ENCODE data around the gene DNAJB9. TPM values are rescaled to one million over a fixed set of nuclear protein-coding genes. Genes with fewer than 3 reads are reported as not detected.

Gene DNAJB9
- total and polyA plus RNA-seq, 2 donors, result 13.2 to 13.9 TPM

- H3K27ac ChIP-seq (ENCODE audit: low read depth in 1 of 2, low read length in 1 of 2), result no peak overlapping the region
- peaks cover 5 to 17% of the 10 kb centered on the region in 2 donors for H3K9me3 ChIP-seq (ENCODE audit: control insufficient read depth in 2 of 2, insufficient read depth in 1 of 2, low read length in 1 of 2)
- over 99% methylated on average over 7 of the region's 7 CpGs for WGBS
- peaks cover 11 to 24% of the 10 kb centered on the region in 2 donors for H3K36me3 ChIP-seq (ENCODE audit: control insufficient read depth in 2 of 2, insufficient read depth in 2 of 2, low read length in 1 of 2)
- no peak for DNase-seq (ENCODE audit: low read depth in 6 of 9, low spot score in 9 of 9)
- no peaks in the 10 kb centered on the region for H3K4me1 ChIP-seq (ENCODE audit: control insufficient read depth in 2 of 2, insufficient read depth in 2 of 2, low read length in 2 of 2)
- no peak overlapping the region for H3K4me3 ChIP-seq (ENCODE audit: low read length in 2 of 2)
- H3K27me3 ChIP-seq (ENCODE audit: control insufficient read depth in 2 of 2, insufficient read depth in 1 of 2, low read length in 1 of 2), result no peaks in the 10 kb centered on the region
Measured at GRCh38 chr7:108578937-108579336, 9.3 kb downstream of the DNAJB9 start.

- H3K27ac ChIP-seq (ENCODE audit: low read depth in 1 of 2, low read length in 1 of 2), result no peak overlapping the region
- H3K9me3 ChIP-seq (ENCODE audit: control insufficient read depth in 2 of 2, insufficient read depth in 1 of 2, low read length in 1 of 2), result peaks cover 5 to 17% of the 10 kb centered on the region in 2 donors
- H3K4me3 ChIP-seq (ENCODE audit: low read length in 2 of 2), result no peak overlapping the region
- WGBS, result 80% methylated on average over 6 of the region's 6 CpGs
- no peaks in the 10 kb centered on the region for H3K27me3 ChIP-seq (ENCODE audit: control insufficient read depth in 2 of 2, insufficient read depth in 1 of 2, low read length in 1 of 2)
- peaks cover 11 to 17% of the 10 kb centered on the region in 2 donors for H3K36me3 ChIP-seq (ENCODE audit: control insufficient read depth in 2 of 2, insufficient read depth in 2 of 2, low read length in 1 of 2)
- no peaks in the 10 kb centered on the region for H3K4me1 ChIP-seq (ENCODE audit: control insufficient read depth in 2 of 2, insufficient read depth in 2 of 2, low read length in 2 of 2)
- no peak for DNase-seq (ENCODE audit: low read depth in 6 of 9, low spot score in 9 of 9)
Measured at GRCh38 chr7:108580298-108580697, 10.6 kb downstream of the DNAJB9 start.

GRCh38 chr7:108581655-108582491, 12.2 kb downstream of the DNAJB9 start:
- no peak overlapping the region for H3K4me3 ChIP-seq (ENCODE audit: low read length in 2 of 2)
- no peaks in the 10 kb centered on the region for H3K4me1 ChIP-seq (ENCODE audit: control insufficient read depth in 2 of 2, insufficient read depth in 2 of 2, low read length in 2 of 2)
- WGBS, result 96% methylated on average over 4 of the region's 4 CpGs
- H3K36me3 ChIP-seq (ENCODE audit: control insufficient read depth in 2 of 2, insufficient read depth in 2 of 2, low read length in 1 of 2), result peaks cover 9 to 11% of the 10 kb centered on the region in 2 donors
- no peaks in the 10 kb centered on the region for H3K27me3 ChIP-seq (ENCODE audit: control insufficient read depth in 2 of 2, insufficient read depth in 1 of 2, low read length in 1 of 2)
- H3K9me3 ChIP-seq (ENCODE audit: control insufficient read depth in 2 of 2, insufficient read depth in 1 of 2, low read length in 1 of 2), result peaks cover 5 to 17% of the 10 kb centered on the region in 2 donors
- H3K27ac ChIP-seq (ENCODE audit: low read depth in 1 of 2, low read length in 1 of 2), result no peak overlapping the region
- no peak for DNase-seq (ENCODE audit: low read depth in 6 of 9, low spot score in 9 of 9)

- H3K4me1 ChIP-seq (ENCODE audit: control insufficient read depth in 2 of 2, insufficient read depth in 2 of 2, low read length in 2 of 2), result no peaks in the 10 kb centered on the region
- WGBS, result 99% methylated on average over 1 of the region's 1 CpG
- H3K36me3 ChIP-seq (ENCODE audit: control insufficient read depth in 2 of 2, insufficient read depth in 2 of 2, low read length in 1 of 2), result peaks cover 6 to 7% of the 10 kb centered on the region in 2 donors
- peaks cover 3 to 13% of the 10 kb centered on the region in 2 donors for H3K9me3 ChIP-seq (ENCODE audit: control insufficient read depth in 2 of 2, insufficient read depth in 1 of 2, low read length in 1 of 2)
- no peak overlapping the region for H3K4me3 ChIP-seq (ENCODE audit: low read length in 2 of 2)
- H3K27me3 ChIP-seq (ENCODE audit: control insufficient read depth in 2 of 2, insufficient read depth in 1 of 2, low read length in 1 of 2), result no peaks in the 10 kb centered on the region
- H3K27ac ChIP-seq (ENCODE audit: low read depth in 1 of 2, low read length in 1 of 2), result no peak overlapping the region
- DNase-seq (ENCODE audit: low read depth in 6 of 9, low spot score in 9 of 9), result no peak
Measured at GRCh38 chr7:108584211-108584610, 14.5 kb downstream of the DNAJB9 start.

- H3K27me3 ChIP-seq (ENCODE audit: control insufficient read depth in 2 of 2, insufficient read depth in 1 of 2, low read length in 1 of 2), result no peaks in the 10 kb centered on the region
- DNase-seq (ENCODE audit: low read depth in 6 of 9, low spot score in 9 of 9), result no peak
- no peak overlapping the region for H3K4me3 ChIP-seq (ENCODE audit: low read length in 2 of 2)
- 98% methylated on average over 2 of the region's 2 CpGs for WGBS
- H3K9me3 ChIP-seq (ENCODE audit: control insufficient read depth in 2 of 2, insufficient read depth in 1 of 2, low read length in 1 of 2), result no peaks in the 10 kb centered on the region
- H3K36me3 ChIP-seq (ENCODE audit: control insufficient read depth in 2 of 2, insufficient read depth in 2 of 2, low read length in 1 of 2), result no peaks in the 10 kb centered on the region
- H3K4me1 ChIP-seq (ENCODE audit: control insufficient read depth in 2 of 2, insufficient read depth in 2 of 2, low read length in 2 of 2), result no peaks in the 10 kb centered on the region
- H3K27ac ChIP-seq (ENCODE audit: low read depth in 1 of 2, low read length in 1 of 2), result no peak overlapping the region
Measured at GRCh38 chr7:108585843-108586242, 16.2 kb downstream of the DNAJB9 start.

- 66% methylated on average over 2 of the region's 3 CpGs for WGBS
Measured at GRCh38 chr7:108586274-108586710, 16.6 kb downstream of the DNAJB9 start.

GRCh38 chr7:108589199-108589598, 19.5 kb downstream of the DNAJB9 start:
- Histone ChIP-seq H3K4me1 (ENCODE audit: control insufficient read depth in 2 of 2, insufficient read depth in 2 of 2, low read length in 2 of 2) (no peaks in the 10 kb centered on the region), H3K9me3 (ENCODE audit: control insufficient read depth in 2 of 2, insufficient read depth in 1 of 2, low read length in 1 of 2) (no peaks in the 10 kb centered on the region), H3K27me3 (ENCODE audit: control insufficient read depth in 2 of 2, insufficient read depth in 1 of 2, low read length in 1 of 2) (no peaks in the 10 kb centered on the region), H3K36me3 (ENCODE audit: control insufficient read depth in 2 of 2, insufficient read depth in 2 of 2, low read length in 1 of 2) (no peaks in the 10 kb centered on the region), H3K4me3 (ENCODE audit: low read length in 2 of 2) (no peak overlapping the region), H3K27ac (ENCODE audit: low read depth in 1 of 2, low read length in 1 of 2) (no peak overlapping the region)
- DNase-seq (ENCODE audit: low read depth in 6 of 9, low spot score in 9 of 9), result no peak

More at GRCh38 chr7:108586274-108586710, 16.6 kb downstream of the DNAJB9 start:
- no peaks in the 10 kb centered on the region for H3K36me3 ChIP-seq (ENCODE audit: control insufficient read depth in 2 of 2, insufficient read depth in 2 of 2, low read length in 1 of 2)
- no peaks in the 10 kb centered on the region for H3K4me1 ChIP-seq (ENCODE audit: control insufficient read depth in 2 of 2, insufficient read depth in 2 of 2, low read length in 2 of 2)
- H3K27me3 ChIP-seq (ENCODE audit: control insufficient read depth in 2 of 2, insufficient read depth in 1 of 2, low read length in 1 of 2), result no peaks in the 10 kb centered on the region
- DNase-seq (ENCODE audit: low read depth in 6 of 9, low spot score in 9 of 9), result no peak
- H3K4me3 ChIP-seq (ENCODE audit: low read length in 2 of 2), result no peak overlapping the region
- H3K27ac ChIP-seq (ENCODE audit: low read depth in 1 of 2, low read length in 1 of 2), result no peak overlapping the region
- no peaks in the 10 kb centered on the region for H3K9me3 ChIP-seq (ENCODE audit: control insufficient read depth in 2 of 2, insufficient read depth in 1 of 2, low read length in 1 of 2)

GRCh38 chr7:108589874-108590273, 20.2 kb downstream of the DNAJB9 start:
- H3K4me1 ChIP-seq (ENCODE audit: control insufficient read depth in 2 of 2, insufficient read depth in 2 of 2, low read length in 2 of 2), result no peaks in the 10 kb centered on the region
- no peaks in the 10 kb centered on the region for H3K27me3 ChIP-seq (ENCODE audit: control insufficient read depth in 2 of 2, insufficient read depth in 1 of 2, low read length in 1 of 2)
- no peak overlapping the region for H3K4me3 ChIP-seq (ENCODE audit: low read length in 2 of 2)
- no peak for DNase-seq (ENCODE audit: low read depth in 6 of 9, low spot score in 9 of 9)
- H3K9me3 ChIP-seq (ENCODE audit: control insufficient read depth in 2 of 2, insufficient read depth in 1 of 2, low read length in 1 of 2), result no peaks in the 10 kb centered on the region
- WGBS, result 92% methylated on average over 1 of the region's 1 CpG
- no peak overlapping the region for H3K27ac ChIP-seq (ENCODE audit: low read depth in 1 of 2, low read length in 1 of 2)
- no peaks in the 10 kb centered on the region for H3K36me3 ChIP-seq (ENCODE audit: control insufficient read depth in 2 of 2, insufficient read depth in 2 of 2, low read length in 1 of 2)

- Histone ChIP-seq H3K9me3 (ENCODE audit: control insufficient read depth in 2 of 2, insufficient read depth in 1 of 2, low read length in 1 of 2) (no peaks in the 10 kb centered on the region), H3K27ac (ENCODE audit: low read depth in 1 of 2, low read length in 1 of 2) (no peak overlapping the region), H3K4me1 (ENCODE audit: control insufficient read depth in 2 of 2, insufficient read depth in 2 of 2, low read length in 2 of 2) (no peaks in the 10 kb centered on the region), H3K27me3 (ENCODE audit: control insufficient read depth in 2 of 2, insufficient read depth in 1 of 2, low read length in 1 of 2) (no peaks in the 10 kb centered on the region), H3K4me3 (ENCODE audit: low read length in 2 of 2) (no peak overlapping the region), H3K36me3 (ENCODE audit: control insufficient read depth in 2 of 2, insufficient read depth in 2 of 2, low read length in 1 of 2) (no peaks in the 10 kb centered on the region)
- no peak for DNase-seq (ENCODE audit: low read depth in 6 of 9, low spot score in 9 of 9)
- 96% methylated on average over 2 of the region's 2 CpGs for WGBS
Measured at GRCh38 chr7:108590606-108591005, 20.9 kb downstream of the DNAJB9 start.

Measured in thymus (tissue), 11 donors.